HUES48 (cell line): ENCODE measurements around the gene CDK6.
A peak's percentile ranks its signal among the peaks of the same experiment; 100 is the strongest.
"Not testable (repeated sequence)": the region's sequence is repeated elsewhere in the genome, so short reads cannot be mapped to it uniquely, and the experiment has no call there.

ENCODE experiments used
- H3K27ac ChIP-seq: one replicate; pipeline ENCODE4 v1.7.0; 2013; ENCODE audit warnings: low read depth, low read length, inconsistent platforms
- H3K27me3 ChIP-seq: 2 replicates; pipeline ENCODE4 v1.6.1; 2013; ENCODE audit warnings: mild to moderate bottlenecking, low read length; ENCODE audit not compliant: control insufficient read depth, insufficient read depth
- H3K36me3 ChIP-seq: 2 replicates; pipeline ENCODE4 v1.6.1; 2013; ENCODE audit warnings: low read length; ENCODE audit not compliant: control insufficient read depth, insufficient read depth
- H3K4me1 ChIP-seq: 2 replicates; pipeline ENCODE4 v1.6.1; 2013; ENCODE audit warnings: mild to moderate bottlenecking, low read length; ENCODE audit not compliant: control insufficient read depth, insufficient read depth
- H3K4me3 ChIP-seq: 2 replicates; pipeline ENCODE4 v1.5.1; 2013; ENCODE audit warnings: mild to moderate bottlenecking, low read depth, low read length
- H3K9ac ChIP-seq: 2 replicates; pipeline ENCODE4 v1.6.1; 2013; ENCODE audit warnings: mild to moderate bottlenecking, low read depth, low read length, moderate library complexity
- H3K9me3 ChIP-seq: 2 replicates; pipeline ENCODE4 v1.6.1; 2013; ENCODE audit warnings: low read length; ENCODE audit not compliant: control insufficient read depth, insufficient read depth

Gene CDK6

GRCh38 chr7:92836489-92836999, at the start of gene CDK6:
CDK6 (minus strand) TSS chr7:92836573; CDS start chr7:92833323, 3,250 bp downstream.
- H3K9ac ChIP-seq, result no peak within 1 kb of the TSS; the same call in 1 of the 2 replicates
- no peaks in the 10 kb centered on the region for H3K9me3 ChIP-seq
- peak within 1 kb of the TSS; percentile 72 for H3K4me3 ChIP-seq
- peaks cover 27% of the 10 kb centered on the region for H3K4me1 ChIP-seq
- no peaks in the 10 kb centered on the region for H3K36me3 ChIP-seq
- H3K27ac ChIP-seq, result peak within 1 kb of the TSS; percentile 90
- H3K27me3 ChIP-seq, result peaks cover 34% of the 10 kb centered on the region

GRCh38 chr7:92886039-92886438, 49.7 kb upstream of the CDK6 start:
- H3K9me3 ChIP-seq, H3K27ac ChIP-seq, H3K36me3 ChIP-seq, H3K4me3 ChIP-seq, H3K9ac ChIP-seq, H3K27me3 ChIP-seq, H3K4me1 ChIP-seq: not testable (repeated sequence)

- Histone ChIP-seq H3K36me3 (no peaks in the 10 kb centered on the region), H3K27me3 (no peaks in the 10 kb centered on the region), H3K9me3 (no peaks in the 10 kb centered on the region), H3K4me1 (no peaks in the 10 kb centered on the region), H3K4me3 (no peak overlapping the region), H3K27ac (no peak overlapping the region), H3K9ac (no peak overlapping the region)
Observed at GRCh38 chr7:92884218-92884617, 47.8 kb upstream of the CDK6 start.

- no peak overlapping the region for H3K9ac ChIP-seq
Observed at GRCh38 chr7:92882760-92883159, 46.4 kb upstream of the CDK6 start.

GRCh38 chr7:92881091-92881485, 44.7 kb upstream of the CDK6 start:
- Histone ChIP-seq H3K9me3 (no peaks in the 10 kb centered on the region), H3K4me3 (no peak overlapping the region), H3K9ac (no peak overlapping the region), H3K27ac (no peak overlapping the region), H3K4me1 (no peaks in the 10 kb centered on the region), H3K27me3 (no peaks in the 10 kb centered on the region), H3K36me3 (no peaks in the 10 kb centered on the region)

More at GRCh38 chr7:92882760-92883159, 46.4 kb upstream of the CDK6 start:
- Histone ChIP-seq H3K27ac (no peak overlapping the region), H3K27me3 (no peaks in the 10 kb centered on the region), H3K4me1 (no peaks in the 10 kb centered on the region), H3K36me3 (no peaks in the 10 kb centered on the region), H3K4me3 (no peak overlapping the region), H3K9me3 (no peaks in the 10 kb centered on the region)

GRCh38 chr7:92880212-92881090, 44.1 kb upstream of the CDK6 start:
- Histone ChIP-seq H3K27ac (no peak overlapping the region), H3K27me3 (no peaks in the 10 kb centered on the region), H3K4me1 (no peaks in the 10 kb centered on the region), H3K4me3 (no peak overlapping the region), H3K9ac (no peak overlapping the region), H3K36me3 (no peaks in the 10 kb centered on the region), H3K9me3 (no peaks in the 10 kb centered on the region)

GRCh38 chr7:92877367-92877766, 41.0 kb upstream of the CDK6 start:
- no peaks in the 10 kb centered on the region for H3K27me3 ChIP-seq
- H3K4me1 ChIP-seq, result peaks cover 6% of the 10 kb centered on the region; the same call in 1 of the 2 replicates
- H3K27ac ChIP-seq, result no peak overlapping the region
- no peak overlapping the region for H3K9ac ChIP-seq
- no peaks in the 10 kb centered on the region for H3K9me3 ChIP-seq
- no peaks in the 10 kb centered on the region for H3K36me3 ChIP-seq
- no peak overlapping the region for H3K4me3 ChIP-seq

- H3K27me3 ChIP-seq, result no peaks in the 10 kb centered on the region
- peaks cover 6% of the 10 kb centered on the region; the same call in 1 of the 2 replicates for H3K4me1 ChIP-seq
- no peaks in the 10 kb centered on the region for H3K36me3 ChIP-seq
- no peaks in the 10 kb centered on the region for H3K9me3 ChIP-seq
- H3K27ac ChIP-seq, result no peak overlapping the region
- no peak overlapping the region for H3K4me3 ChIP-seq
- H3K9ac ChIP-seq, result no peak overlapping the region
Observed at GRCh38 chr7:92876836-92877235, 40.5 kb upstream of the CDK6 start.

GRCh38 chr7:92875719-92876118, 39.3 kb upstream of the CDK6 start:
- Histone ChIP-seq H3K27me3 (no peaks in the 10 kb centered on the region), H3K4me1 (peaks cover 6% of the 10 kb centered on the region; the same call in 1 of the 2 replicates), H3K4me3 (no peak overlapping the region), H3K27ac (no peak overlapping the region), H3K9me3 (no peaks in the 10 kb centered on the region), H3K9ac (no peak overlapping the region), H3K36me3 (no peaks in the 10 kb centered on the region)

- no peaks in the 10 kb centered on the region for H3K36me3 ChIP-seq
Observed at GRCh38 chr7:92875173-92875572, 38.8 kb upstream of the CDK6 start.

GRCh38 chr7:92874567-92874966, 38.2 kb upstream of the CDK6 start:
- no peak overlapping the region for H3K27ac ChIP-seq
- no peaks in the 10 kb centered on the region for H3K9me3 ChIP-seq
- no peak overlapping the region for H3K4me3 ChIP-seq

More at GRCh38 chr7:92875173-92875572, 38.8 kb upstream of the CDK6 start:
- Histone ChIP-seq H3K4me3 (no peak overlapping the region), H3K27ac (no peak overlapping the region), H3K27me3 (no peaks in the 10 kb centered on the region), H3K9me3 (no peaks in the 10 kb centered on the region), H3K9ac (no peak overlapping the region), H3K4me1 (peaks cover 6% of the 10 kb centered on the region; the same call in 1 of the 2 replicates)

More at GRCh38 chr7:92874567-92874966, 38.2 kb upstream of the CDK6 start:
- H3K4me1 ChIP-seq, result peaks cover 6% of the 10 kb centered on the region; the same call in 1 of the 2 replicates
- no peaks in the 10 kb centered on the region for H3K27me3 ChIP-seq
- H3K36me3 ChIP-seq, result no peaks in the 10 kb centered on the region
- H3K9ac ChIP-seq, result no peak overlapping the region
